SK-N-SH (cell line): ENCODE results near the gene STK31. TPM values are rescaled to one million over a fixed set of nuclear protein-coding genes. Genes with fewer than 3 reads are reported as not detected.

Experiments used
- CTCF ChIA-PET: fragments of 300-600, 350-600 bp; formaldehyde crosslinking; extraction: SDS; loops from one replicate; lab custom pipeline; 2021; lab: Yijun Ruan, JAX
- POLR2A ChIA-PET: fragments of 350-600 bp; sonication (Branson Sonifier 250); formaldehyde crosslinking; extraction: SDS; loops from one replicate; lab custom pipeline; 2020; ENCODE audit warnings: antibody characterized with exemption, inconsistent platforms; lab: Yijun Ruan, JAX
- DNase-seq: peaks from one replicate; pipeline ENCODE4 v3.0.0; 2012
- H2AFZ ChIP-seq: fragments of 200-600 bp; sonication (generic); 2 replicates; pipeline ENCODE4 v1.8.1; 2016; ENCODE audit warnings: antibody characterized with exemption, mild to moderate bottlenecking, low read depth
- H3F3A ChIP-seq: fragments of 200-600 bp; sonication (generic); replicated peaks from 2 replicates; pipeline ENCODE3; 2016; ENCODE audit warnings: antibody characterized with exemption, mild to moderate bottlenecking; ENCODE audit not compliant: insufficient read depth
- H3K27ac ChIP-seq, 2 experiments: fragments of 200-500 bp in 1 of 2; fragments of 200-600 bp in 1 of 2; sonication (Bioruptor generic) in 1 of 2; sonication (generic), shearing (Covaris generic) in 1 of 2; 2 replicates each; pipeline versions ENCODE4 v1.5.1 to v1.6.1; 2014 to 2016; ENCODE audit warnings: low read depth in 2 of 2, inconsistent platforms in 1 of 2, low read length in 1 of 2, mild to moderate bottlenecking in 1 of 2, mixed read lengths in 1 of 2
- H3K27me3 ChIP-seq: fragments of 200-600 bp; sonication (generic), shearing (Covaris generic); 2 replicates; pipeline ENCODE4 v1.6.1; 2016; ENCODE audit warnings: mixed run types; ENCODE audit not compliant: insufficient read depth
- H3K36me3 ChIP-seq, 2 experiments: fragments of 200-500 bp in 1 of 2; fragments of 200-600 bp in 1 of 2; sonication (Bioruptor generic) in 1 of 2; sonication (generic) in 1 of 2; replicated peaks in 1 of 2; 2 replicates each; pipeline versions ENCODE3 to v1.5.1; 2014 to 2016; ENCODE audit warnings: low read length in 1 of 2, mild to moderate bottlenecking in 1 of 2; ENCODE audit not compliant: insufficient read depth in 2 of 2, control insufficient read depth in 1 of 2
- H3K4me1 ChIP-seq, 2 experiments: fragments of 200-500 bp in 1 of 2; fragments of 200-600 bp in 1 of 2; sonication (Bioruptor generic) in 1 of 2; sonication (generic), shearing (Covaris generic) in 1 of 2; 2 replicates each; pipeline versions ENCODE4 v1.5.1 to v1.6.1; 2014 to 2016; ENCODE audit warnings: low read depth in 1 of 2, low read length in 1 of 2, mixed run types in 1 of 2; ENCODE audit not compliant: insufficient read depth in 2 of 2, control insufficient read depth in 1 of 2
- H3K4me2 ChIP-seq: fragments of 200-600 bp; sonication (generic), shearing (Covaris generic); 2 replicates; pipeline ENCODE4 v1.6.1; 2017; ENCODE audit warnings: mixed run types
- H3K4me3 ChIP-seq, 2 experiments: fragments of 200-500 bp in 1 of 2; fragments of 200-600 bp in 1 of 2; sonication (Bioruptor generic) in 1 of 2; sonication (generic), shearing (Covaris generic) in 1 of 2; 2 replicates each; pipeline versions ENCODE4 v1.5.1 to v1.8.1; 2014 to 2016; ENCODE audit warnings: low read depth in 2 of 2, inconsistent platforms in 1 of 2, low read length in 1 of 2, mild to moderate bottlenecking in 1 of 2, mixed read lengths in 1 of 2, moderate library complexity in 1 of 2
- H3K79me2 ChIP-seq: fragments of 200-600 bp; sonication (generic); 2 replicates; pipeline ENCODE4 v1.8.1; 2017; ENCODE audit warnings: mild to moderate bottlenecking; ENCODE audit not compliant: insufficient read depth
- H3K9ac ChIP-seq: fragments of 200-600 bp; sonication (generic); 2 replicates; pipeline ENCODE4 v1.6.1; 2017; ENCODE audit warnings: mixed run types
- H3K9me2 ChIP-seq: fragments of 200-600 bp; sonication (generic); 2 replicates; pipeline ENCODE4 v1.6.1; 2017; ENCODE audit warnings: mixed run types
- H3K9me3 ChIP-seq: fragments of 200-600 bp; sonication (generic); 2 replicates; pipeline ENCODE4 v1.6.1; 2017; ENCODE audit warnings: mixed run types, mild to moderate bottlenecking, moderate library complexity
- H4K20me1 ChIP-seq: fragments of 200-600 bp; sonication (generic); 2 replicates; pipeline ENCODE4 v1.6.1; 2017; ENCODE audit warnings: mild to moderate bottlenecking, mixed run types; ENCODE audit not compliant: insufficient read depth
- ELF1 ChIP-seq: IDR thresholded peaks from 2 replicates; pipeline ENCODE4 v1.4.0; 2012
- FOSL2 ChIP-seq: IDR thresholded peaks from 2 replicates; pipeline ENCODE4 v1.4.0; 2012; ENCODE audit warnings: low read depth, mild to moderate bottlenecking, moderate library complexity, borderline replicate concordance
- JUND ChIP-seq: IDR thresholded peaks from 2 replicates; pipeline ENCODE4 v1.4.0; 2012
- MEF2A ChIP-seq: IDR thresholded peaks from 2 replicates; pipeline ENCODE4 v1.4.0; 2012; ENCODE audit warnings: low read depth, borderline replicate concordance
- NFIC ChIP-seq: IDR thresholded peaks from 2 replicates; pipeline ENCODE4 v1.4.0; 2012; ENCODE audit warnings: borderline replicate concordance
- RAD21 ChIP-seq: IDR thresholded peaks from 2 replicates; pipeline ENCODE4 v1.6.1; 2012; ENCODE audit warnings: mild to moderate bottlenecking, low read length
- RCOR1 ChIP-seq: fragments of 150-350 bp; IDR thresholded peaks from 2 replicates; pipeline ENCODE4 v1.6.1; 2017; ENCODE audit warnings: antibody characterized with exemption, low read length
- RXRA ChIP-seq: IDR thresholded peaks from 2 replicates; pipeline ENCODE4 v1.4.0; 2012; ENCODE audit warnings: low read depth, mild to moderate bottlenecking, borderline replicate concordance
- SIN3A ChIP-seq: IDR thresholded peaks from 2 replicates; pipeline ENCODE4 v1.6.1; 2012; ENCODE audit warnings: low read depth, mild to moderate bottlenecking, low read length, moderate library complexity, borderline replicate concordance
- SMC3 ChIP-seq: IDR thresholded peaks from 2 replicates; pipeline ENCODE4 v1.6.1; 2012; ENCODE audit warnings: low read depth, low read length, improper control_type of control experiment
- TAF1 ChIP-seq: IDR thresholded peaks from 2 replicates; pipeline ENCODE4 v1.6.1; 2012; ENCODE audit warnings: low read depth, mild to moderate bottlenecking, low read length, moderate library complexity, borderline replicate concordance
- WGBS: methylation state at CpG from one replicate; pipeline ENCODE4 v1.1.6; 2017; ENCODE audit warnings: low lambda C conversion rate; 5-methylcytosine and 5-hydroxymethylcytosine counted together
- polyA plus RNA-seq, 3 experiments: library from polyadenylated mRNA; depleted of rRNA; stranded (reverse); fragments of >200 nt; gene quantifications; 2 replicates each; pipeline ENCODE4 v1.2.3, GENCODE V29; 2012
- TF ChIP-seq, protein P1 (sequence below): IDR thresholded peaks from 2 replicates; pipeline ENCODE4 v1.4.0; 2012; ENCODE audit warnings: low read depth
- TF ChIP-seq, protein P2 (sequence below): IDR thresholded peaks from 2 replicates; pipeline ENCODE4 v1.4.0; 2012; ENCODE audit warnings: low read depth, borderline replicate concordance
- TF ChIP-seq, protein P3 (sequence below): IDR thresholded peaks from 2 replicates; pipeline ENCODE4; 2012

The STK31 gene
- polyA plus RNA-seq, 1 of the 3 experiments (the other 2 are of a cell fraction), result 0.02 TPM

DNA sequence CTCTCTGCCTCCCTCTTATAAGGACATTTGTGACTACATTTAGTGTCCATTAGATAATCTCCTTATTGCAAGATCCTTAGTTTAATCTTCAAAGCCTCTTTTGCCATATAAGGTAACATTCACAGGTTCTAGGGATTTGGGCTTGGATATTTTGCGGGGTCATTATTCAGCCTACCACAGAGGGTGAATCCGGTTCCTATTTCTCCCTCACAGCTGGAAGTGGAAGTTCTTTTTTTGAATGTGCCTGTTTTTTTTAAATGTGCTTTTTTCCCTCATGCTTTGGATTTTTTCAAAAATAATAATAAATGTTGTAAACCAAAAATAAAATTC is 47.1 kb upstream of the STK31 start (continued):
- no peak for TF ChIP-seq RXRA
- no peak for TF ChIP-seq SIN3A
- TF ChIP-seq, protein P1, sequence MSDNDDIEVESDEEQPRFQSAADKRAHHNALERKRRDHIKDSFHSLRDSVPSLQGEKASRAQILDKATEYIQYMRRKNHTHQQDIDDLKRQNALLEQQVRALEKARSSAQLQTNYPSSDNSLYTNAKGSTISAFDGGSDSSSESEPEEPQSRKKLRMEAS, result no peak
- TF ChIP-seq FOSL2, result no peak
- TF ChIP-seq MEF2A, result no peak
- no peak for TF ChIP-seq TAF1
- no peak for TF ChIP-seq RCOR1
- TF ChIP-seq, protein P2, sequence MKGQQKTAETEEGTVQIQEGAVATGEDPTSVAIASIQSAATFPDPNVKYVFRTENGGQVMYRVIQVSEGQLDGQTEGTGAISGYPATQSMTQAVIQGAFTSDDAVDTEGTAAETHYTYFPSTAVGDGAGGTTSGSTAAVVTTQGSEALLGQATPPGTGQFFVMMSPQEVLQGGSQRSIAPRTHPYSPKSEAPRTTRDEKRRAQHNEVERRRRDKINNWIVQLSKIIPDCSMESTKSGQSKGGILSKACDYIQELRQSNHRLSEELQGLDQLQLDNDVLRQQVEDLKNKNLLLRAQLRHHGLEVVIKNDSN, result no peak
- TF ChIP-seq, protein P3, sequence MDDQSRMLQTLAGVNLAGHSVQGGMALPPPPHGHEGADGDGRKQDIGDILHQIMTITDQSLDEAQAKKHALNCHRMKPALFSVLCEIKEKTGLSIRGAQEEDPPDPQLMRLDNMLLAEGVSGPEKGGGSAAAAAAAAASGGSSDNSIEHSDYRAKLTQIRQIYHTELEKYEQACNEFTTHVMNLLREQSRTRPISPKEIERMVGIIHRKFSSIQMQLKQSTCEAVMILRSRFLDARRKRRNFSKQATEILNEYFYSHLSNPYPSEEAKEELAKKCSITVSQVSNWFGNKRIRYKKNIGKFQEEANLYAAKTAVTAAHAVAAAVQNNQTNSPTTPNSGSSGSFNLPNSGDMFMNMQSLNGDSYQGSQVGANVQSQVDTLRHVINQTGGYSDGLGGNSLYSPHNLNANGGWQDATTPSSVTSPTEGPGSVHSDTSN, result no peak
- TF ChIP-seq, all 33 proteins: peak for 0

DNA sequence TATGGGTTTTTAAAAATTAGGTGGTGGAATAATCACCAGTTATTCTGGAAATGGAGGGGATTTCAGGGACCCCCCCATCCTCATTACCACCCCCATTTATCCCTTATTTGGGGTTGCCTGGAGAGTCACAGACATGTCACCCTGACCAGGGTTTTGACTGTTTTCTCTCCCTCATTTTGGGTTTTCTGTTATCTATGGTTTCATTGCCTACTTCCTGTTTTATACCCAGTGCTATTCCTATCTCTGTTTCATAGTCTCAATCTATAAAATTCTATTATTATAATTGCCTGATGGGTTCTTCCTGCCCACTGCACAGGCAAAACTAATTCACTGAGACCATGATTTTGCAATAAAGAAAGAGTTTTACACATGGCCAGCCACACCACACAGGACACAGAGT is 45.9 kb upstream of the STK31 start:
- Histone ChIP-seq H3K36me3 (no peaks in the 10 kb centered on the region), H2AFZ (no peak overlapping the region), H3K9me3 (no peaks in the 10 kb centered on the region), H3K9me2 (no peaks in the 10 kb centered on the region), H3K4me2 (no peak overlapping the region), H3K9ac (no peak overlapping the region), H3K4me1 (no peaks in the 10 kb centered on the region), H3K79me2 (no peaks in the 10 kb centered on the region), H4K20me1 (no peaks in the 10 kb centered on the region), H3F3A (no peaks in the 10 kb centered on the region), H3K27ac (no peak overlapping the region), H3K27me3 (no peaks in the 10 kb centered on the region), H3K4me3 (no peak overlapping the region)
- CTCF ChIA-PET, result interaction anchor here (1.3 kb wide), 1 partner anchor 9 kb away, joined by 3 read pairs; no protein-coding TSS in a partner anchor
- DNase-seq, result no peak
- no peak for TF ChIP-seq RCOR1
- TF ChIP-seq NFIC, result no peak
- TF ChIP-seq SMC3, result no peak
- no peak for TF ChIP-seq ELF1
- no peak for TF ChIP-seq RAD21
- TF ChIP-seq SIN3A, result no peak
- POLR2A ChIA-PET, result no interaction called here

DNA sequence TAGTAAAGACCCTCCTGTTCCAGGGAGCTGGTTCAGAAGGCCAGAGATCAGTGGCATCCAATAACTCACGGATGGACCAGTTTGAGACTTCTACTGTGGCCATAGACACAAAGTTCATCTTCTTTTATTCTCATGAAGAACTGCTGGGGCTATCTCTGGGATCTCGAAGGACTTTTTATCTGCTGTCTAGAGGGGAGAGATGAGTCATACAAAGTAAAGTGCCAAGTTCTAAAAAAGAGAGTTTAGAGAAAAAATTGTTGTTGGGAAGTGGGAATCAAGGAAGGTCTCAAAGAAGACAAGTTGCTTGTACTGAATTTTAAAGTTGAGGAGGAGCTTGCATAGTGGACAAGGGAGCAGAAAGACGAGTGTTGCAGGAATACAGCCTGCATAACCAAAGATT is 38.0 kb upstream of the STK31 start:
- H3K79me2 ChIP-seq, result no peaks in the 10 kb centered on the region
- no peak overlapping the region for H3K4me2 ChIP-seq
- ChIA-PET POLR2A (no interaction called here), CTCF (no interaction called here)
- 52% methylated on average over 3 of the region's 3 CpGs for WGBS
- H4K20me1 ChIP-seq, result no peaks in the 10 kb centered on the region
- H3F3A ChIP-seq, result no peaks in the 10 kb centered on the region
- H2AFZ ChIP-seq, result no peak overlapping the region
- H3K27me3 ChIP-seq, result no peaks in the 10 kb centered on the region
- H3K9ac ChIP-seq, result no peak overlapping the region
- H3K4me3 ChIP-seq, result no peak overlapping the region
- no peaks in the 10 kb centered on the region for H3K4me1 ChIP-seq
- H3K9me2 ChIP-seq, result no peaks in the 10 kb centered on the region
- TF ChIP-seq JUND, result 0 out of 2 replicates have a peak, but pooled peaks have one; percentile 11
- no peak for TF ChIP-seq RAD21
- DNase-seq, result no peak
- 0 out of 2 replicates have a peak, but pooled peaks cover 3% of the 10 kb centered on the region for H3K9me3 ChIP-seq
- no peak overlapping the region for H3K27ac ChIP-seq
- no peaks in the 10 kb centered on the region for H3K36me3 ChIP-seq
